ENCODE results near the gene PRKCH.

DNA sequence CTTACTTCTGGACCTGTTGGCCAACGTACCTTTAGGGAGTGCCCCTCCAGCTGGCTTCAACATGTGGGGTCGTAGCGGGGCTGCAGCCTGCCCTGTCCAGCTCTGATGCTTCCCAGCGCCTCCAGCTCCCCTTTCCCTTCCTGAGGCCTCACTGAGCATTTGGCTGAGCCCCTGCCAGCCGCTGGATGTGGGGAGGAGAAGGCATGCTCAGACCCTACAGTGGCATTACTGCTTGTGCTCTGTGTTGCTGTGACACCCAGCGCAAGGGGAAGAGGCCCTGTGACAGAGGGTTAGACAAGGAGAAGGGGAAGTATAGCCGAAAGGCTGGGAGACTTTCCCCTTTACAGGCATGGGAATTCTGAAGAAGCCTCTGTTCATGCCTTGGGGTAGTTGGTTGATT, 145.9 kb downstream of the PRKCH start:
- TF ChIP-seq, protein P1, sequence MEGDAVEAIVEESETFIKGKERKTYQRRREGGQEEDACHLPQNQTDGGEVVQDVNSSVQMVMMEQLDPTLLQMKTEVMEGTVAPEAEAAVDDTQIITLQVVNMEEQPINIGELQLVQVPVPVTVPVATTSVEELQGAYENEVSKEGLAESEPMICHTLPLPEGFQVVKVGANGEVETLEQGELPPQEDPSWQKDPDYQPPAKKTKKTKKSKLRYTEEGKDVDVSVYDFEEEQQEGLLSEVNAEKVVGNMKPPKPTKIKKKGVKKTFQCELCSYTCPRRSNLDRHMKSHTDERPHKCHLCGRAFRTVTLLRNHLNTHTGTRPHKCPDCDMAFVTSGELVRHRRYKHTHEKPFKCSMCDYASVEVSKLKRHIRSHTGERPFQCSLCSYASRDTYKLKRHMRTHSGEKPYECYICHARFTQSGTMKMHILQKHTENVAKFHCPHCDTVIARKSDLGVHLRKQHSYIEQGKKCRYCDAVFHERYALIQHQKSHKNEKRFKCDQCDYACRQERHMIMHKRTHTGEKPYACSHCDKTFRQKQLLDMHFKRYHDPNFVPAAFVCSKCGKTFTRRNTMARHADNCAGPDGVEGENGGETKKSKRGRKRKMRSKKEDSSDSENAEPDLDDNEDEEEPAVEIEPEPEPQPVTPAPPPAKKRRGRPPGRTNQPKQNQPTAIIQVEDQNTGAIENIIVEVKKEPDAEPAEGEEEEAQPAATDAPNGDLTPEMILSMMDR (IDR thresholded peaks at IDR 0.05; ENCODE audit: insufficient read depth, low read length, poor library complexity, severe bottlenecking), result no peak
- TF ChIP-seq EZH2phosphoT487 (conservative IDR thresholded peaks at IDR 0.05; ENCODE audit: low read length), result no peak

Measured in SU-DHL-6 (cell line).